PC-3 (cell line): ENCODE data around the gene DBNDD1.

Experiments
- EZH2 ChIP-seq: fragments of 300-600 bp; sonication (generic); IDR thresholded peaks from one replicate; pipeline ENCODE4 v1.6.1; 2017; ENCODE audit warnings: antibody characterized with exemption, mild to moderate bottlenecking, low read length; ENCODE audit not compliant: unreplicated experiment
- EZH2phosphoT487 ChIP-seq: fragments of 300-600 bp; sonication (generic); IDR thresholded peaks from 2 replicates; pipeline ENCODE4 v1.6.1; 2018; ENCODE audit warnings: mild to moderate bottlenecking, antibody characterized with exemption, low read length, borderline replicate concordance
- TF ChIP-seq, protein P1 (sequence below): fragments of 300-600 bp; sonication (generic); conservative IDR thresholded peaks from 2 replicates; pipeline ENCODE4 v1.5.1; 2017; ENCODE audit warnings: antibody characterized with exemption, low read depth, mild to moderate bottlenecking, low read length

- TF ChIP-seq, protein P1, sequence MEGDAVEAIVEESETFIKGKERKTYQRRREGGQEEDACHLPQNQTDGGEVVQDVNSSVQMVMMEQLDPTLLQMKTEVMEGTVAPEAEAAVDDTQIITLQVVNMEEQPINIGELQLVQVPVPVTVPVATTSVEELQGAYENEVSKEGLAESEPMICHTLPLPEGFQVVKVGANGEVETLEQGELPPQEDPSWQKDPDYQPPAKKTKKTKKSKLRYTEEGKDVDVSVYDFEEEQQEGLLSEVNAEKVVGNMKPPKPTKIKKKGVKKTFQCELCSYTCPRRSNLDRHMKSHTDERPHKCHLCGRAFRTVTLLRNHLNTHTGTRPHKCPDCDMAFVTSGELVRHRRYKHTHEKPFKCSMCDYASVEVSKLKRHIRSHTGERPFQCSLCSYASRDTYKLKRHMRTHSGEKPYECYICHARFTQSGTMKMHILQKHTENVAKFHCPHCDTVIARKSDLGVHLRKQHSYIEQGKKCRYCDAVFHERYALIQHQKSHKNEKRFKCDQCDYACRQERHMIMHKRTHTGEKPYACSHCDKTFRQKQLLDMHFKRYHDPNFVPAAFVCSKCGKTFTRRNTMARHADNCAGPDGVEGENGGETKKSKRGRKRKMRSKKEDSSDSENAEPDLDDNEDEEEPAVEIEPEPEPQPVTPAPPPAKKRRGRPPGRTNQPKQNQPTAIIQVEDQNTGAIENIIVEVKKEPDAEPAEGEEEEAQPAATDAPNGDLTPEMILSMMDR: no peak
- TF ChIP-seq EZH2 (no peak), EZH2phosphoT487 (no peak)
Observed at GRCh38 chr16:90023078-90023447, 3.8 kb upstream of the DBNDD1 start.
